HFF-Myc (cell line): ENCODE data around the gene NR2F6.
A peak's percentile ranks its signal among the peaks of the same experiment; 100 is the strongest.

ENCODE experiments used
- DNase-seq: peaks from one replicate; pipeline ENCODE4 v3.0.0-alpha.2; 2011; ENCODE audit warnings: low read depth; ENCODE audit errors: extremely low read depth
- H3K4me3 ChIP-seq: replicated peaks from 2 replicates; pipeline ENCODE4 v1.5.1; 2011; ENCODE audit warnings: low read depth, mild to moderate bottlenecking, control low read depth, low read length
- CTCF ChIP-seq: IDR thresholded peaks from 2 replicates; pipeline ENCODE4 v1.5.1; 2012; ENCODE audit warnings: mild to moderate bottlenecking, low read depth, low read length, control low read depth; ENCODE audit errors: missing control alignments

Gene NR2F6

GRCh38 chr19:17243830-17244617, 1.7 kb downstream of the NR2F6 start:
- peak overlapping the region; percentile 86 for H3K4me3 ChIP-seq
- no peak for DNase-seq
- no peak for TF ChIP-seq CTCF

DNA sequence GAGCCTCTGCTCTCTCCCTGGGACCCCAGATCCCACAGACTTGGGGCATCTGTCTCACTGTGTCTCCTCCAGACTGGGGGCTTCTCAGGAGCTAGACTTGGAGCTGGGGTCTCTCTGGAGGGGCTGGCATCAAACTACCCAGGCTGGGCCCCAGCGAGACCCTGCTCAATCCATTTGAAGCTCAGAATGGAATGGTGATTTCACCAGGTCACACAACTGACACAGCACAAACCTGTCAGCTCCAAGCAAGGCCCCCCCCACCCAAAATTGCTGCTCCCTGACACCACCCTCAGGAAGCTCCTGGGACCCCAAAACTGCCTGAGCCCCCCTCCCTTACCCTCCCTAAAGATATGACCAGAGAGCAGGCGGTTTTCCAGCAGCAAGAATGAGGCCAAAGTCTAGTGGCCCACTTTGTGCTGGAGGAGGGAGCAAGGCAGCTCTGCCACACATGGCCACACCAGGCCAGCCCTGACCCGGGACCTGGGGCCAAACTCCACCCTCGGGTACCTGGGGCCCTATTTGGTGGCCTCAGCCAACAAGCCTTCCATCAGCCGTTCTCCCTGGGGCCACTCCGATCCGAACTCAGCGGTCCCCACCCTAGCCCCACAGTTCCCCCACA, 2.4 kb downstream of the NR2F6 start:
- no peak for TF ChIP-seq CTCF
- peak overlapping the region; percentile 86 for H3K4me3 ChIP-seq
- DNase-seq = no peak

- peak overlapping the region; percentile 86 for H3K4me3 ChIP-seq
- DNase-seq = no peak
- TF ChIP-seq CTCF = no peak
Measured at GRCh38 chr19:17242431-17243208, 3.1 kb downstream of the NR2F6 start.

GRCh38 chr19:17240826-17241399, 4.8 kb downstream of the NR2F6 start:
- no peak for DNase-seq
- no peak overlapping the region for H3K4me3 ChIP-seq

DNA sequence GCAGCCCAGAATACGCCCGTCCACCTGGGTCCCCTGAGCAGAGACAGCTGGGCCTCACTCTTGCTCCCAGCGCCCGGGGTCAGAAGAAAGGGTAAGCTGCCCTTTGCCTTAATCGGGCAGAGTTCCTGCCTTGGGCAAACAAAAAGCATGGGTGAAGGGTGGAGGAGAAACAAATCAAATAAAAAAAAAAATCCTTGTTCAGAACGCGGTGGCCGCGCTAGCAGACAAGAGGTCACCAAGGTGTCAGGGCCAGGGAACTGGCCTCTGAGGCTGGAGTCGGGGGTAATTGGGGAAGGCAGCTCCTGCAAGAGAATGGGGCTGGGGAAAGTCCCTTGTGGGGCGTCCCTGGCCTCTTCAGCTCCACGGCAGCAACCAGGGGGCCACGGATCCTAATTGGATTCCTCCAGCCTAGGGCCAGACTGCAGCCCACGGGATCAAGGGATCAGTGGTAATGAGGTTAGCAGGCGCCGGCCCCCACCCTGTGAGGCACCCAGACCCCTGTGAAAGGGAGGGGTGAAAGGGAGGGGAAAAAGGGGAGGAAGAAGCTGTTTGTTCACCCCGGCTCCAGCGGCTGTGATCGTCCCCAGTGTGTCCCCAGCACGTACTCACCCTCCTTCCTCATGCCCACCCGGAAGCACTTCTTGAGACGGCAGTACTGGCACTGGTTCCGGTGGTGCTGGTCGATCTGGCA, 5.5 kb downstream of the NR2F6 start:
- no peak overlapping the region for H3K4me3 ChIP-seq
- no peak for TF ChIP-seq CTCF
- no peak for DNase-seq

More at GRCh38 chr19:17240826-17241399, 4.8 kb downstream of the NR2F6 start:
- no peak for TF ChIP-seq CTCF
